Stimulated activated CD4-positive, alpha-beta T cell treated with anti-CD3 and anti-CD28 coated beads, Interleukin-15, amount 100 ng/mL, for 24 hours (primary cell): Measurements from ENCODE around the gene ZBTB42.
"Not testable (repeated sequence)": the region's sequence is repeated elsewhere in the genome, so short reads cannot be mapped to it uniquely, and the experiment has no call there.

ENCODE experiments used
- DNase-seq: peaks from one replicate; pipeline ENCODE4 v3.0.0-alpha.2; 2020

The ZBTB42 gene

GRCh38 chr14:104813286-104813685 is 12.4 kb downstream of the ZBTB42 start:
- DNase-seq, result no peak

DNA sequence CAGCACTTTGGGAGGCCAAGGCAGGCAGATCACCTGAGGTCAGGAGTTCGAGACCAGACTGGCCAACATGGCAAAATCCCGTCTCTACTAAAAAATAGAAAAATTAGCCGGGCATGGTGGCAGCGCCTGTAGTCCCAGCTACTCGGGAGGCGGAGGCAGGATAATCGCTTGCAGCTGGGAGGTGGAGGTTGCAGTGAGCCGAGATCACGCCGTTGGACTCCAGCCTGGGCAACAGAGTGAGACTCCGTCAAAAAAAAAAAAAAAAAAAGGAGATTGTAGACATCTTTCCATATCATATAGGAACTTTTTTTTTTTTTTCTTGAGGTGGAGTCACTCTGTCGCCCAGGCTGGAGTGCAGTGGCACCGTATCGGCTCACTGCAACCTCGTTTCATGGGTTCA is 13.8 kb downstream of the ZBTB42 start:
- DNase-seq, result not testable (repeated sequence)

GRCh38 chr14:104816616-104816884 is 15.6 kb downstream of the ZBTB42 start:
- no peak for DNase-seq

DNA sequence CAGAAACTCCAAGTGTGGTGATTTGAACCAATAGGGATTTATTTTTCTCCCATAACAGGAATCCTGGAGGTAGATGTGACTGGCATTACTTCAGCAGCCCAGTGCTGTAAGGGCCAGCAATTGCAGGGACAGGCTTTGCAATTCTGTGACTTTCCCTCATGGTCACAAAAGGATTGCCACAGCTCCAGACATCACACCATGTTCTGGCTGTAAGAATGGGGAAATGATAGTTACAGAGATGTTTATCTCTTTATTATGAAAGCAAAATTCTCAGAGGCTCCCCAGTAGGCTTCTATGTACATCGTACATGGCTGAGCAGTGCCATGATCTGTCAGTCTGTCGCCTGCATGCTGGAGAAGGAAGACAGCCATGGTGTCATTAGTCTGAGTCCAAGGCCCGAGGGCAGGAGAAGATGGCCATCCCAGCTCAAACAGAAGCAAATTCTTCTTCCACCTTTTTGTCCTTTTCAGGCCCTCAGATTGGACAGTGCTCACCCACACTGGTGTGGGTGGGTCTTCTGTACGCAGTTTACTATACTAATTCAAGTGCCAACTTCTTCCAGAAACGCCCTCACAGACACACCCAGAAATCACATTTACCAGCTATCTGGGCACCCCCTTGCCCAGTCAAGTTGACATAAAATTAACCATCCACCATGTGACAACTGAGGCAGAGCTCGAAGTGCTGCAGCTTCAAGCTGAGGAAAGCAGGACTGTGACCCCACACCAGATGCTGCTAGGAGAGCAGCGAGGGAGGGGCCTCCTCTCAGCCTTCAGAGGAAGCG is 17.2 kb downstream of the ZBTB42 start:
- no peak for DNase-seq

DNA sequence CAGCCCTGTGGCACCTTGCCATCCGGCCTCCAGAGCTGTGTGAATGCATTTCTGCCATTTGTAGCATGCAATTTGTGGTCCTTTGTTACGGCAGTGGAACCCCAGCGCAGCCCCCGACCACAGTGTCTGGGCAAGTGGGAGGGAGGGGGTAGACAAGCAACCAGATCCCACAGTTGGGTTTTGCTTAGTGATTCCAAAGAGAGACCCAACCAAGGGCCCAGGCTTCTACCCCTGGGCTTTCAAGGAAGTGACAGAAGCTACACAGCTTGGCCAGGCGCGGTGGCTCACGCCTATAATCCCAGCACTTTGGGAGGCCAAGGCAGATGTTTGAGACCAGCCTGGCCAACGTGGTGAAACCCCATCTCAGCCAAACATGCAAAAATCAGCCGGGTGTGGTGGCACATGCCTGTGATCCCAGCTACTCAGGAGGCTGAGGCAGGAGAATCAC is 17.8 kb downstream of the ZBTB42 start:
- no peak for DNase-seq

GRCh38 chr14:104819361-104819781 is 18.5 kb downstream of the ZBTB42 start:
- DNase-seq, result no peak

DNA sequence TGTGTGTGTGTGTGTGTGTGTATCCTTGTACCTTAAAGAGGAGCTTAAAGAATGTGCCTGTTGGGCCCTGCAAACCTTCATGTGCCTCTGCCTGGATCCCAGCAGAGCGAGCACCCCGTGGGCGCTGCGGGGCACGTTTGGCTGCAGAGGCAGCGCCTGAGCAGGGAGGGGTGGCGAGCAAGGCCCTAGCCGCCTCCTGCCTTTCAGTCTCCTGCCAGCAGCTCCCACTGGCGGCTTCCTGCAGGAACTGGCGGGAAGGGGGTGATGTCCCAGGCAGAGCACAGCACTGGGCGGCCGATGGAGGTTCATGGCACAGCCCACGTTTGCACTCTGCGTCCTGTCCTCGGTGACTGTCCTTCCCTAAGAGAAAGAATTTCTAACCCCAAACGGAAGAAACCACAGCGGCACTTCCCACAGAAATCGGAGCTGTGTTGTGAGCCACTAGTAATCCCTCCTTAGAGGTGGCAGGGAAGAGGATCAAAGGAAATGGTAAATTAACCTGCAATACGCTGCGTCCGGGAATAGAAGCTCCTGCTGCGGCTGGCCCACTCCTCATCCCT is 19.8 kb downstream of the ZBTB42 start:
- no peak for DNase-seq

- no peak for DNase-seq
Measured at GRCh38 chr14:104821229-104821945, 20.5 kb downstream of the ZBTB42 start.

GRCh38 chr14:104821971-104822608 is 21.2 kb downstream of the ZBTB42 start:
- DNase-seq, result no peak

GRCh38 chr14:104822821-104823615 is 22.1 kb downstream of the ZBTB42 start:
- DNase-seq, result no peak

DNA sequence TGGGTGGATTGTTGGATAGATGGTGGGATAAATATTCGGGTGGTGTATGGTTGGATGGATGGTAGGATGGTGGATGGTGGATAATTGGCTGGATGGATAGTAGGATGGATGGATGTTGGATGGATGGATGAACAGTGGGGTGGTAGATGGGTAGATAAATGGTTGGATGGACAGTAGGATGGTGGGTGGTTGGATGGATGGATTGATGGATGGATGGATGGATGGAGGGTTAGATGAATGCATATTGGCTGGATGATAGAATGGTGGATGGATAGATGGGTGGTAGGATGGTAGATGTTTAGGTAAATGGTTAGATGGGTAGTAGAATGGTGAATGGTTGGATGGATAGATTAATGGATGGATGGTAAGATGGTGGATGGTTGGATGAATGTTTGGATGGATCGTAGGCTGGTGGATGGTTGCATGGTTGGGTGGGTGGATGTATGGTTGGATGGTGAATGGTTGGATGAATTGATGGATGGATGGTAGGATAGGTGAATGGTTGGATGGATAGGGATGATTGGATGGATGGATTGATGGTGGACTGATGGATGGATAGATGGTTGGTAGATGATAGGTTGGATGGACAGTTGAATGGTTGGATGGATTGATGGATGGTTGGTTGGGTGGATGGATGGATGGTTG is 23.6 kb downstream of the ZBTB42 start:
- no peak for DNase-seq

DNA sequence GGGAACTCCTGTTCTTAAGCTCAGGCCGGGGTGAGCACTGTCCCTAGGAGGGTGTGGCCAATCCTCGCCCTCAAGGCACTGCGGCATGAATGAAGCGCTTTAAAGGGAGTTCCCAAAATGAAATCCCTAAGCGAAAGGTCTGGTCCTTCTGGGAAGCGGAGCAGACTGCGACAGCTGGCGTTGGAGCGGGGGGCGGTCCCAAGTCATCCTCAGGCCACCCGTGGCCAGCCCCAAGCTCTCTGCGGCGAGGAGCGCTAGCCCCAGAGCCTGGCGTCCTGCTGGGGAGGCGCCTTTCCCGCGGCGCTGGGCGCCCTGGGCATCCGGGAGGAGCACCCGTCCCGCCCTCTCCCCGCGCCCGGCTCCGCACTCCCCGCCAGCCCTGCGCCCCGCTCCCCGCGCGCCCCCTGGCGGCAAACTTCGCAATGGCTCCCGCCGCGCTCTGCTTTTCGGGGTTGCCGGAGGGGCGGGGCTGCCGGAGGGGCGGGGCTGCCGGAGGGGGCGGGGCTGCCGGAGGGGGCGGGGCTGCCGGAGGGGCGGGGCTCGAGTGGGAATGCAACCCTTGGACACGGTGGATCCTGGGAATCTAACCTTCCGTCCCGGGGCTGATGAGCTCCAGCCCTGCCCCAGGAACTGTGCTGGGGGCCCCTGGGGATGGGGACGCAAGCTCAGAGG is 25.4 kb downstream of the ZBTB42 start:
- peak; percentile 95 for DNase-seq

DNA sequence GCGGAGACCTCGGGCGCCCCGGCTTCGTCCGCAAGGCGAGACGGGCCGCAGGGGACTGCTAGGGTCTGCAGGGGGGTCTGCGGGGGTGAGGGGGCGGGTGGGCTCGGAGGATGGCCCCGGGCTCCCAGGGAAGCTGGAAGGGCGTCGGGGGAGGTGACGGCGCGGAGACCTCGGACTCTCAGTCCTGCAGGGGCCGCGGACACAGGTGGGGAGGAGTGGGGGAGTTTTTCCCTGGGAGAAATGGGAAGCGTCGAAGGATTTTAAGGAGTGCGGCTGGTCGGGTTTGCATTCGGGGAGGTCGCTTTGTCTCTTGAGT is 25.9 kb downstream of the ZBTB42 start:
- DNase-seq, result no peak

DNA sequence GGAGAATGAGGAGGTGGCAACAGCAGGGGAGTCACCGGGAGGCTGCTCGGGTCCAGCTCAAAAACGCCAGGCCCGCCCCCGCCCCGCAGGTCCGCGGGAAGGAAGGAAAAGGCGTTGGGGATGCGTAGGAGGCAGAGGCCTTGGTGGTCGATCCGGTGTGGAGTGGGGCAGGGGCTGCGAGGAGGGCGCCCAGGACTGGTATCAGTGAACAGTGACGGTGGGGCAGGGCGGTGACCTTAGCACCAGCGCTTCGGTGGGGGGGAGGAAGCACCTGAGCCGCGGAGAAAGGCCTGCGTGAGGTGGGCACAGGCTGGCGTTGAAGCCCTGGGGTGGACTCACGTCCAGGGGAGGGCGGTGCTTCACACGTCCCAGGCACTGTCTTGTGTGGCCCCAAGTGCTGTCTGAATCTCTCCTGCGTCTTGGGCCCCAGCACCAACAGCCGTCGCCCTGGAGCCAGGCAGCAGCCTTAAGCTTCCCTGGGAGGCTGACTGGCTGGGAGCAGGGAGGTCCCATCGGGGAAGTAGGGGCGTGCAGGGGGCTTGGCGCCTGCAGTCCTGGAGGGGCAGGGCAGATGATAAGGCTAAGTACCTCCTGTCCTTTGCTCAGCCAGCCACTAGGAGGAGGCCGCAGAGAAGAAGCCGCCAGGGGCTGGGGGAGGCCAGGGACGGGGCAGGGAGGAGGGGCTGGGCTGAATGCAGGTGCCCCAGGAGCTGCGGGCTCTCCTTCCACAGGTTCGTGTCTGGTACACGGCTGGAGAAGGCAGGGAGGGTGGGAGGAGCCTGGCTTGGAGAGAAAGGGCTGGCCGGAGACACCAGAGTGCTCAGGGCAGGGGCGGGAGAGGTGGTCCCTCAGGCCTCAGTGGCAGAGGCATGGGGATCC is 26.5 kb downstream of the ZBTB42 start:
- peak; percentile 70 for DNase-seq

DNA sequence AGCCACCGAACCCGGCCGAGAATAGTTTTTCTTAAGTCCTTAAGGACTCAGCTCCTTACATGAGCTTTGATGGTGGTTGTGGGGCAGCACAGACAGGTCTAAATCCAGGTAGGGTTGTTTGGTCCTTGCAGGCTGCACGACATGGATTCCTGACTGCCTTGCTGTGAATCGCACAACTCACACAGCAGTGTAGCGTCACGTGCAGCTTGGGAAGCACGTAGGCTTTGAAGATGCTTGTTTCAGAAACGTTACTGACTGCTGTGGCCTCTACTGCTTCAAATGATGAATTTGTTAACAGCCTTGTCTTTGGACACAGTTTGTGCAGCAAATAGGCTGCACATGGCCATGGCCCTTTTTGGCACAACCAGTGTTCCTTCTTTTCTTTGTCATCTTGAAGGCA is 29.9 kb downstream of the ZBTB42 start:
- DNase-seq, result no peak

GRCh38 chr14:104836171-104836935 is 35.5 kb downstream of the ZBTB42 start:
- DNase-seq, result not testable (repeated sequence)

DNA sequence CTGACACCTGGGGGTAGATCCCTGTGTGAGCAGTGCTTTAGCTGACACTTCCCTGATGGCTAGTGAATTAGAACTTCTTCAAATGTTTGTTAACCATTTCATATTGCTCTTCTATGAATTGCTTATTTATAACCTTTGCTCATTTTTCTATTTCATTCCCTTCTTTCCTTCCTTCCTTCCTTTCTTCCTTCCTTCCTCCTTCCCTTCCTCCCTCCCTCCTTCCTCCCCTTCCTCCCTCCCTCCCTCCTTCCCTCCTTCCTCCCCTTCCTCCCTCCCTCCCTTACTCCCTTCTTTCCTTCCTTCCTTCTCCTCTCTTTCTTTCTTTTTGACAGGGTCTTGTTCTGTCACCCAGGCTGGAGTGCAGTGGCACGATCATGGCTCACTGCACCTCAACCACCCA is 40.8 kb downstream of the ZBTB42 start:
- DNase-seq, result no peak

GRCh38 chr14:104843006-104843405 is 42.1 kb downstream of the ZBTB42 start:
- DNase-seq, result no peak

GRCh38 chr14:104843442-104844305 is 42.8 kb downstream of the ZBTB42 start:
- DNase-seq, result no peak
